T1000 (cell line): ENCODE results near the gene SLC38A1.
"Not testable (repeated sequence)": the region's sequence is repeated elsewhere in the genome, so short reads cannot be mapped to it uniquely, and the experiment has no call there.

Experiments
- DNase-seq: peaks from one replicate; lab custom pipeline; 2025; ENCODE audit warnings: mixed read lengths; lab: John Stamatoyannopoulos, UW

SLC38A1 gene

DNA sequence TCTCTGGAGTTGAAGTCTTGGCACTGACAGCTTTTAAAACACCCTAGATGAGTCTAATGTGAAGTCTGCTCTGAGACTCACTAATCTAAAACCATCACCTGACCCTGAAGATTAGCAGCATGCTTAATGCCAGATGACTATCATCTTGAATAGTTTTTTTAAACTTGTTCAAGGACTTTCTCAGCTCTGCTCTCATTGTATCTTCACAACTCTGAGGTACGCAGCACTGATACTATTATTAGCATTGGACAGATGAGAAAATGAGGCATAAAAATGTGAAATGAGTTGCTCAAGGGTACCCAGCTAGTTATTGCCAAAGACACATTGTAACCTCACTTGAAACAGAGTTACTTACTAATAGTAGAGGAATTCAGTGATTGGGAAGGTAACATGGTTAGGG, 4.8 kb downstream of the SLC38A1 start:
- no peak for DNase-seq

DNA sequence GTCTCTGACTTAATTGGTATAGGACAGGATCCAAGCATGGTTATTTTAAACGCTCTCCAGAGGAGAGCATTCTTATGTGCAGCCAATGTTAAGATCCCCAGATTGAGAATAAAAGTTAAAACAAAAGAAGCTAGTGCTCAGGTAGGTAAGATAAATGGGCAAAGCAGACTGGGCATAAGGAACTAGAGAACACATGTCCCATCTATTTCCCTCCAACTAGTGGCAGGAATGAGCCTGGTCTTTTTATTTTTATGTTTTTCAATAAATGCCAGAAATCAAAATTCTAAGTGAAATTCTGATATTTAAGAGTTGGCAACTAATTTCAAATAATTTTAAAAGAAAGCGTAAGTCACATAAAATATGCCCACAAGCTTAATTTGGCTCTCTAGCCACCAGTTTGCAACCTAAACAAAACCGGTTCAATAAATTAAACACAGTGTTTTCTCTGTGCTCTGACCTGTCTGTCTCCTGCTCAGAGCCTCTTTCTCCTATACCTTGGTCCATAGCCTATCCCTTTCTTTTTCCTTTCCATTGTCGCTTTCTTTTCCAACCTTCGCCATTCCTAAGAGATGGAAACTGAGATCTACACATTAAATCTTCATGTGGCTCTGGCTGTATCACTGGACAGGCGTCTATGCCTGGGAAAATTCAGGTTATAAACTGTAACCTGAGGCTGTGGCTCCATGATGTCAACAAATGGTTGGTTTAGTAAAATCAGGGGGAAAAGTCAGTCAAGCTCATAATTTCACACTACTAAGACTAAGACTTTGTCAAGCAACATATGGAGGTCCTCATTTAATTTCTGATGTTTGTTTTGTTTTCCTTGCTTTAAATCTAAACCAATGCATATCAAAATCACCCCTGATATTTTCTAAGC, 5.5 kb downstream of the SLC38A1 start:
- no peak for DNase-seq

DNA sequence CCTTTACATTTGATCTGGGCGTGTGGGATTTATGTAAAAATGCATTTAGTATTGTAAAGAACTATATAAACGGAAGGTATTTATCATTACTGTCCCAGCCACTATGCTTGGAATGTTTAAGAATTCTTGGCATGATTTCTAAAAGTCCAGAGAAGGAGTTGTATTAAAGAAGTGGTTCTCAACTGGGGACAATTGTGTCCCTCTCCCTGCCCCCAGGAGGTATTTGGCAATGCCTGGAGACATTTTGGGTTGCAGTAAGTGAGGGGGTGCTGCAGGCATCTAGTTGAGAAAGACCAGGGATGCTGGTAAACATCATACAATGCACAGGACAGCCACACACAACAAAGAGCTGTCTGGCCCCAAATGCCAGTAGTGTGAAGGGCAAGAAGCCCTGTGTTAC, 7.2 kb downstream of the SLC38A1 start:
- DNase-seq, result no peak

DNA sequence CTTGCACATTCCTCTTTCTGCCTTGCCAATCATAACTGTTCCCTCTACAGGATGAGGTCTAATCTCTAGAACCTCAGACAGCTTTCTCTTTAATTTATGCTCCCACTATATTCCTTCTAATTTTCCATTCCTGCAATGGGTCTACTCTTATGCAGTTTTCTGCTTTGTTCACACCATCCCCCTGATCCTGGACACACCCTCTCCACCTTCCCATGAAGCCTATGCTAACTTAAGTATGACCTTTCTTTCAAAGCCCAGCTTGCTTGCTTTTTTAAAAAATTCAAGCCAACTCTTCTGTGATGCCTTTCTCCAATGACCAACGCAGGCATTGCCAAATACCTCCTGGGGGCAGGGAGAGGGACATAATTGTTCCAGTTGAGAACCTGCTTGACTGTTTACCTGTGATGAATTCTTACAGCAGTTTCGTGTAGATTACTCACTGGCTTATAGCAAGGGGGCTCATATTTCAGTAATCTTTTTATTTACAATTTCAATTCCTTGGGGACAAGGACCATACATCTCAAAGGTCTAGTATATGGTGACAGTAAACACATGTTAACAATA, 7.8 kb downstream of the SLC38A1 start:
- DNase-seq, result no peak

DNA sequence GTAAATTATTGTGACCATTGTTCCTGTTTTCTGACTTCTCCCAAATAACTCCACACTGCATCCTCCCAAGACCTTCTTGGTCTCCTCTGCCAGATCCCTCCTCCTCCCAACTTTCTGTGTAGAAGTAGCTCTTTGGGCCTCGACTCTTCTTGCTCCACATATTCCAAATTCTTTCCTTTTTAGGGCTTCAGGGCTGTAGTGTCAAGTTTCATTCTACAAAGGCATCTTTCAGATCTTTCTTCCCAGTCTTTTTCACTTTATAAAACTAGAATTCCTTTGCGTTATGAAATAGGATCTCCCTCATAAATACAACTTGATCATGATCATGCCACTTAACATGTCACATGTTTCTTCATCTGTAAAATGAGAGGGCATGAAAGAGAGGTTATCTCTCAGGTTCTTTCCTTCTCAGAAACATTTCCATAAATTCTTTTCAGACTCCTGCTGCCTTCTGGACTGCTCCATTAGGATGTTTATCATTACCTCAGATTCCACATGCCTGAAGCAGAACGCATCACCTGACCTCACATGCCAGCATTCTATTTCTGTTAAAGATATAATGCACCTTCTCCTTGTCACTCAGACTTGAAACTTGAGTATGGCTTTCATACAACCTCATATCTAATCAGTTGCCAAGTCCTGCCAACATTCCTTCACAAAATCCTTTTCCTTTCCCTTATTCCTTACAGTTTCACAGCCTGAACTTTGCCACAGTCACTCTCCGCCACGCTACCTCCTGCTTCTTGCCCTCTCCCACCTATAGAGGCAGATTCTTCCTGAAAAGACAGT, 8.5 kb downstream of the SLC38A1 start:
- no peak for DNase-seq

DNA sequence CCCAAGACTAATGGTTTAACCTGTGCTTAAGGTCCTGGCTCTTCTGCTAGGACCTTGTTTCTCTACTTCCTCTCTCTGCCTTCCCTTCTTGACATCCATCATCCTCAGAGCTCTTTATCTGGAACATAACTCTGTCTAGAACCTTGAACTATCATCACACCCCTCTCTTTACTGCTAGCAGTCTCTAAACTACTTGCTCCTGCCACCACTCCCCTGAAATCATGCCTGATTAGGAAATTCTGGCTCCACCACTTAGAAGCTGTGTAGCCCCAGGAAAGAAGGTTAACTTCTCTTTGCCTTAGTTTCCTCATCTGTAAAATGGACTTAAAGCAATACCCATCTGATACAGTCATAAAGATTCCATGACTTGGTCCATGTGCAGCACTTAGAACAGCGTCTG, 9.1 kb downstream of the SLC38A1 start:
- no peak for DNase-seq

DNA sequence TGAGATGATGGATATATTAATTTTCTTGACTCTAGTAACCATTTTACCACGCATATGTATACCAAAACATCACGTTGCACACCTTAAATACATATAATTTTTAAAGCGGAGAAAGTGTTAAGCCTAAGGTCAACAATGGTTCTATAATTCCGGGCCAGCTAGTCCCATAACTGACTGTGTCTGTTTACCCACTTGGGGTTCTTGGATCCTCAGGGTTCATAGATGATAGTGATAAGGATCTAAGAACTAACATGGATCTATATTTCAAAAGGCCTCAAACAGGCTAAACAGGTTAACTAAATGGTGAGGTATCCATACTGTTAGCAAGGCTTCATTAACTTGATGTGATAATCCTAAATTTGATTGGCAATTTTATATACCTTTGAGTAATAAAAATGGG, 9.8 kb downstream of the SLC38A1 start:
- DNase-seq, result no peak

- DNase-seq, result no peak
Measured at GRCh38 chr12:46258129-46258528, 10.7 kb downstream of the SLC38A1 start.

DNA sequence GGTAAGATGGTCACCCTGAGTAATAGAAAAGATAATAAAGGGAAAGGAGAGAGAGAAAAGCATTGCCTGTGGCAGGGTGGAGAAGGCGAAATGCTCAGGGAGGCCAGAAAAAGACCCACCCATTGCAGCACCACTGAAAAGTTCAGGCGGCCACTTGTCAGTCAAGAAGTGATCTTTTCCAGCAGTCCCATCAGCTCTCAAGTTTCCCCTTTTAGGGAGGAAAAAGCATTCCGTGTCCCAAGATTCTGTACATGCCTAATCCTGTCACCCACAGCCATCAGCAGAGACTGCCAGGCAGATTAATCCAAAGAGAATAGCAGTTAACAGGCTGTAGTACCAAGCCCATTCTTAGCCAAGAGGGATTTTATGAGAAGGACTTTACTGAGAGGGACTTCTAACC, 11.9 kb downstream of the SLC38A1 start:
- DNase-seq, result no peak

- no peak for DNase-seq
Measured at GRCh38 chr12:46253544-46254162, 15.2 kb downstream of the SLC38A1 start.

GRCh38 chr12:46251994-46252393, 16.8 kb downstream of the SLC38A1 start:
- not testable (repeated sequence) for DNase-seq

- DNase-seq, result not testable (repeated sequence)
Measured at GRCh38 chr12:46249960-46250359, 18.9 kb downstream of the SLC38A1 start.

GRCh38 chr12:46246021-46246700, 22.7 kb downstream of the SLC38A1 start:
- no peak for DNase-seq

DNA sequence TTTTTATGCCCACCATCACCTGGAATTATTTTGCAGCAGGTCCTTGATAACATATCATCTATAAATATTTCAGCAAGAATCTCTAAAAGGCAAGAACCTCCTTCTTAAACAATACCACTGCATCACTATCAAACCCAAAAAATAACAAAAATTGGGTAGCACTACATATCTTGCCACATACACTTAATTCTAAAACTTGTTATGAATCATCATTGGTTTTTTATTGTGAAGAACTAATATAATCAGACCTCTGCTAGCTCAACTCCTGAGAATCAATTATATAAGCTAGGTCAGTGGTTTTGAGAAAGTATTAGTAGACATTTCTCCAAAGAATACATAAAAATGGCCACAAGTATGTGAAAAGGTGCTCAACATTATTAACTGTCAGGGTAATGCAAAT, 23.8 kb downstream of the SLC38A1 start:
- DNase-seq, result no peak

DNA sequence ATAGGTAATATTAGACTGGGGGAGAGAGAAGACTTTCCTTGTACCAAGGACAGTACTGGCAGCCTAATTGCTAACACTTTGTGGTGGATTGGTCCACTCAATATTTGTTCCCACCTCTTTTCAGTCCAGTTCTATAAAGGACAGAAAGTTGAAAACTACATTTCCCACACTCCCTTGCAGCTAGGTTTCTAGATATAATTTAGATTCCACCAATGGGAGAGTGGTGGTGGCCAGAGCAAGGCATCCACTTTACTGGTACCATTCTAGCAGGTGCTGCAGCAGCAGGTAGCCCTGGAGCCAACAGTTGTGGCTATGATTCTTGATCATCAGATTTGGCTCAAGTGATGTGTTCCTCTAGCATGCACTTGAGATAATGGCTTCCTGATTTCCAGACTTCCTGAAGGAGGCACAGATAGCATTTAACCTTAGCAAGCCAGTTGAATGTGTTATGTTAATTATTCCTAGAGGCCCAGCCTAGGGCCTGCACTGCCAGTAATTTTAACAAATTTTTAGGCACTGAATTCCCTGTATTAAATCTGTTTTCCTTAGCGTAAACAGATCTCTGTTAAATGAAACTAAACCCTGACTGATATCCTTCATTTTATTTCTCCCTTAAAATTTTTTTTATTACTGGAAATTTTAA, 24.4 kb downstream of the SLC38A1 start:
- DNase-seq, result no peak

DNA sequence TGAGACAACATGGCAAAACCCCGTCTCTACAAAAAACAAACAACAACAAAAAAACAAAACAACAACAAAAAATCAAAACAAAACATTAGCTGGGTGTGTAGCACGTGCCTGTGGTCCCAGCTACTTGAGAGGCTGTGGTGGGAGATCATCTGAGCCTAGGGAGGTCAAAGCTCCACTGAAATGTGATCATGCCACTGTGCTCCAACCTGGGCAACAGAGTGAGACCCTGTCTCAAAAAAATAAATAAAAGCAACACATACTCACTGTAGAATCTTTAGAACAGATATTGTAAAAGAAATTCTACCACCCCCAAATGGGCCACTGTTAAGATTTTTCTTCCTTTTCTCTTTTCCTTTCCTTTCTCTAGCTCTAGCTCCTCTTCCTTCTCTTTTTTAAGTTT, 26.3 kb downstream of the SLC38A1 start:
- no peak for DNase-seq

DNA sequence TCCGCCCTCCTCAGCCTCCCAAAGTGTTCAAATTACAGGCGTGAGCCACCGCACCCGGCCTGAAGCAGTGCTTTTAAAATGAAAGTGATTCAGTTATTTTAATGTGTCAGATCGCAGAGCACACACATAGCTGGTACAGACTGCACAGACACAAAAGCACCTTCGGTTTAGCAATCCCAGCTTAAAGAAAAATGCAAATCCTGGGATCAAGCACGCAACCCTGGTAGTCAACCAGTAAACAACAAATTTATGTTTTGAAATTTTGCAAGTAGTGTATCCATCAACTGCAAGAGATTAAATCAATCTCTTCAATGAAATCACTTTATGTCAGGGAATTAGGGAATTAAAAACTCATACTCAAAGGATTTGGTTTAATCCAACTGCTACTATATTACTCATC, 28.4 kb downstream of the SLC38A1 start:
- no peak for DNase-seq

DNA sequence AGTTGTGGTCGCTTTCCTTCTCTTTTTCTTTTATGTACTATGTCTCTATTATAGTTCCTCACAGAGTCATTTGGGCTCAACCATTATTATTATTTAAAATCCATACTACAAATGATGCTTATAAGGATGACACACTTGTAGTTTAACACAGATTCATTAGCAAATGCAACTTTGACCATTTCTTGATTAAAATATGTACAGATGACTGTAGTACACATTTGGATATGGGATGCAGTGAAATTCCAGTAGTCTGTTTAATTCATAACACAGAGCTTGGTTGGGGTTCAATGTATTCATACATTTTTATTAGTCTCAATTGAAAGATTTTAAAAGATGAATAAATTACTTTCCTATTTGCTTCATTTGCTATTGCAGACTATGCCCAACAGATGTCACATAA, 30.0 kb downstream of the SLC38A1 start:
- no peak for DNase-seq

DNA sequence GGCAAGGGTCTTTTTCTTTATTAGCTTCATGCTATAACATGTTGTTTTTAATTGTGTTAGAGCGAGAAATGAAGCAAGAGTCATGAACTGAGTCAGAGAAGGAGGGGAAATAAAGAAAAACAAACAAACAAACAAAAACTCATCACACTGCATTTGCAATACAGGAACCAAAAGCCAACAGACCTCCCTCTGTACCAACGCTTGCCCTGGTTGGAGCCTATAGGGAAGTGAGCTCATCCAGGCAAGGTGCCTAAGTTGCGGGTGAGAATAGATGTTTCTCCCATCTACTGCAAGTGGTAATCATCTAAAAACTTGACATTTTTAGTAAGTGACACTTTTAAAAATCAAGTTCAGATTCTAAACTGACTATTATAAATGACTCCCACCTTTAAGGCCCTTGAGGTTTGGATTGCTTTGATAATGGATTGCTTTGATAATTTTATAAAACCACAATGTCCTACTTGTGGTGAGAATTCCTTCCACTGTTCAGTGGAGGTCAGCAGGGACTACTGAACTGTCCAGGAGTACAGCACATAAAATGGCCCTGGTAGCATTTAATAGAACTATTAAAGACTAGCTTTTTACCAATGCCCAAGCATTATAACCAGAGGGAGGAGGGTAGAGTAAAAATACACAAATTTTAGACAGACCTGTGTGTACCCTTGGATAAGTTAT, 31.3 kb downstream of the SLC38A1 start:
- no peak for DNase-seq

DNA sequence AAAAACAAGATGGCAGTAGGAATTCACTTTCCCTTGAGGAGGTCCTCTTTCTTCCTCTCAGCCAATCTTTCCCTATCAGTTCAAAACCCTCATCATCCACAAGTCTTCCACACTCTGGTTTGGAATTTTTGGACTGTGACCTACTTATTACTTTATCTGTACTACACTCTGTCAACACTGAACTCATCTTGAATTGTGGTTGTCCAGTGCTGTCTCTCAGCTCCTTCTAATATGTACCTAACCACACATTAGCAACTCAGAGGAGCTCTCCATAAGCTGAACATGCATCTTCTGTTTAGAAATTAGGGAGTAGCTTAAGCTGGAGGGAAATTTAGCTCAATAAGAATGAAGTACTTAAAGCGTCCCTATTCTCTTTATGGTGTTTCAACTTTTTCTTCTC, 34.8 kb downstream of the SLC38A1 start:
- DNase-seq, result no peak

GRCh38 chr12:46233423-46233822, 35.4 kb downstream of the SLC38A1 start:
- DNase-seq, result no peak
